ENCODE measurements around the gene RAVER1.
"Not testable (repeated sequence)": the region's sequence is repeated elsewhere in the genome, so short reads cannot be mapped to it uniquely, and the experiment has no call there.

The RAVER1 gene, protein sequence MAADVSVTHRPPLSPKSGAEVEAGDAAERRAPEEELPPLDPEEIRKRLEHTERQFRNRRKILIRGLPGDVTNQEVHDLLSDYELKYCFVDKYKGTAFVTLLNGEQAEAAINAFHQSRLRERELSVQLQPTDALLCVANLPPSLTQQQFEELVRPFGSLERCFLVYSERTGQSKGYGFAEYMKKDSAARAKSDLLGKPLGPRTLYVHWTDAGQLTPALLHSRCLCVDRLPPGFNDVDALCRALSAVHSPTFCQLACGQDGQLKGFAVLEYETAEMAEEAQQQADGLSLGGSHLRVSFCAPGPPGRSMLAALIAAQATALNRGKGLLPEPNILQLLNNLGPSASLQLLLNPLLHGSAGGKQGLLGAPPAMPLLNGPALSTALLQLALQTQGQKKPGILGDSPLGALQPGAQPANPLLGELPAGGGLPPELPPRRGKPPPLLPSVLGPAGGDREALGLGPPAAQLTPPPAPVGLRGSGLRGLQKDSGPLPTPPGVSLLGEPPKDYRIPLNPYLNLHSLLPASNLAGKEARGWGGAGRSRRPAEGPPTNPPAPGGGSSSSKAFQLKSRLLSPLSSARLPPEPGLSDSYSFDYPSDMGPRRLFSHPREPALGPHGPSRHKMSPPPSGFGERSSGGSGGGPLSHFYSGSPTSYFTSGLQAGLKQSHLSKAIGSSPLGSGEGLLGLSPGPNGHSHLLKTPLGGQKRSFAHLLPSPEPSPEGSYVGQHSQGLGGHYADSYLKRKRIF

DNA sequence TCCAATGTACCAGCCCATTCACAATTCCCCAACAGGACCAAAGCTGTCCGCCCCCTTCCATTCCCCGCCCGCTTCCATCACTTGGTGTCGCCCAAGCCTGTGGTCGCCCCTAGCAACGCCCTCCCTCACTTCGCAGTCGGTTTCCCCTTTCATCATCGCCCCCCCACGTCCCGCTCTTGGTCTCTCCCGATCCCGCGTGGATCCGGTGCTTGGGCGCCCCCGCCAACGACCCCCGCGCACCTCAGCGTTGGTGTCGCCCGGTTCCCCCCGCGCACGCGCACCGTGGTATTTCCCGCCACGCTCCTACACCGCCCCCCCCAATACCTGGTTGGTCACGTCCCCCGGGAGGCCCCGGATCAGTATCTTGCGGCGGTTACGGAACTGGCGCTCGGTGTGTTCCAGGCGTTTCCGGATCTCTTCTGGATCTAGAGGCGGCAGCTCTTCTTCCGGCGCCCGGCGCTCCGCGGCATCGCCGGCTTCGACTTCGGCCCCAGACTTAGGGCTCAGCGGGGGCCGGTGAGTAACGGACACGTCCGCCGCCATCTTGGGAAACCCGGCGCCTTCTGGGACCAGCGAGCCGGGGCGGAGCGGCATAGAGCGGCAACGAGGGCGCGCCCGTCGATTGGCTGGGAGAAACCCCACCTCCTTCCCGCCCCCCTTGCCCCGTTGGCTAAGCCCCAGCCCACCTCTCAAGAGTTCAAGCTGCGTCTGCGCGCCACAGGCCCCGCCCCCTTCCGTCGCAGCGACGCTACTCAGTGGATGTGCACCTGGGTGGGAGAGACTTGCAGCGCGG, at the start of gene RAVER1:
Gene RAVER1, minus strand, starts transcription at position 565 of the 793 bp plus-strand sequence. Its CDS starts 22 bp downstream, at position 543.
- DNase-seq, result peak; percentile 78

DNA sequence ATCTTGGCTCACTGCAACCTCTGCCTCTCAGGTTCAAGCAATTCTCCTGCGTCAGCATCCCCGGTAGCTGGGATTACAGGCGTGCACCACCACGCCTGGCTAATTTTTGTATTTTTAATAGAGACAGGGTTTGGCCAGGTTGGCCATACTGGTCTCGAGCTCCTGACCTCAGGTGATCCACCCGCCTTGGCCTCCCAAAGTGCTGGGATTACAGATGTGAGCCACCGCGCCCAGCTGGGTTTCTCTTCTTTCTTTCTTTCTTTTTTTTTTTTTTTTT, 49.8 kb upstream of the RAVER1 start:
- not testable (repeated sequence) for DNase-seq

GRCh38 chr19:10380313-10381102, 47.2 kb upstream of the RAVER1 start, which contains the start of gene TYK2:
Gene TYK2, minus strand, starts transcription at chr19:10380572. Its CDS starts 2,166 bp downstream, at chr19:10378406.
- DNase-seq, result peak; percentile 94

DNA sequence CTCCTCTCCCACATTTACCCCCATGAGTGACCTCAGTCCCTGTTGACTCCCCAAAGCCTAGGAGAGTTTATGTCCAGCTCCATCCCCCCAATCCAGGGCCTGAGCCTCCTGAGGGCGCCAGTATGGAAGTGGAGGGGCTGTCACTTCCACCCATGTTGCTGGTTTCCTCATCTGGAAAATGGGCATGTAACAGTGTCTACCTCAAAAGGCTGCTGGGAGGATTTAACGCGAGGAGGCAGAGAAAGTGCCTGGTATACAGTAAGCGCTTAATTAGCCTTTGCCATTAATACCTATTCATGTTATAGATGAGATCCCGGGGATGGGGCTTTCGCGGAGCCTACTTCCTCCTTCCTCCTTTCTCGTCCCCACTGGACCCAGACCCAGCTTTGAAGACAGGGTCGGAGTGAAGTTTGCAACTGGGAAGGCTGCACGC, 46.6 kb upstream of the RAVER1 start:
- no peak for DNase-seq

GRCh38 chr19:10378124-10378523, 44.8 kb upstream of the RAVER1 start:
- no peak for DNase-seq

GRCh38 chr19:10377140-10377640, 43.9 kb upstream of the RAVER1 start:
- not testable (repeated sequence) for DNase-seq

DNA sequence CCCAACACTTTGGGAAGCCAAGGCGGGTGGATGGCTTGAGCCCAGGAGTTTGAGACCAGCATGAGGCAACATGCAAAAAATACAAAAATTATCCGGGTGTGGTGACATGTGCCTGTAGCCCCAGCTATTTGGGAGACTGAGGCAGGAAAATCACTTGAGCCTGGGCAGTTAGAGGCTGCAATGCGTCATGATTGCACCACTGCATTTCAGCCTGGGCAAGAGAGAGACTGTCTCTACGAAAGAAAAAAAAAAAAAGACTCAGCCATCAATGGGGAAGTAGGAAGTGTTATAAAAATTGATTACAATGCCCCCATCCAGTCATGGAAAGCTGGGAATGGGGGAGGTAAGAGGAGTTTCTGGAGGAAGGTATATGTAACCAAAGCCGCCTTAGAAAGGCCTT, 41.6 kb upstream of the RAVER1 start:
- DNase-seq, result no peak

- DNase-seq, result no peak
These were observed 39.4 kb upstream of the RAVER1 start for GRCh38 chr19:10372690-10373089.

- no peak for DNase-seq
These were observed 34.9 kb upstream of the RAVER1 start for GRCh38 chr19:10368101-10368803.

GRCh38 chr19:10366950-10367512, 33.7 kb upstream of the RAVER1 start:
- not testable (repeated sequence) for DNase-seq

GRCh38 chr19:10365518-10365917, 32.2 kb upstream of the RAVER1 start:
- DNase-seq, result no peak

- DNase-seq, result no peak
These were observed 31.3 kb upstream of the RAVER1 start for GRCh38 chr19:10364644-10365043.

DNA sequence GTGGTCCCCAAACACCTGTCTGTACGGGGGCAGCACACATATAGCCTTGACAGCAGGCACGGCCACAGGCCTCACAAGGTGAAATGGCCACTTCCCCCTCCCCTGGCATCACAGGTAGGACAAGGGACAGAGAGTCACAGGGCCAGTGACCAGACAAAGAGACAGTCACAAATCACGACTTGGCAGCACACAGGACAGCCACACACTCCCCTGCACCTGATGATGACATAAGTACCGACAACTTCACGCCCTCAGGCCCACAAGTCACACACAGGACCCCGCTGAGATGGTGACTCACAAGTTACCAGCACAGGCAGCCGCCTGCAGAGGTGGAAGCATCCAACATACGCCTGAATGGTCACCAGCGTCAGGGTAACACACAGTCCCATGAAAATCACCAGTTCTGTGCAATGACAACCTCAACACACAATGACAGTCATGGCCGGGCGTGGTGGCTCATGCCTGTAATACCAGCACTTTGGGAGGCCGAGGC, 30.5 kb upstream of the RAVER1 start:
- DNase-seq, result no peak

- no peak for DNase-seq
These were observed 28.9 kb upstream of the RAVER1 start for GRCh38 chr19:10362259-10362658.

- no peak for DNase-seq
These were observed 28.3 kb upstream of the RAVER1 start for GRCh38 chr19:10361569-10362011.

GRCh38 chr19:10356431-10356830, 23.1 kb upstream of the RAVER1 start:
- no peak for DNase-seq

- DNase-seq, result no peak
These were observed 20.6 kb upstream of the RAVER1 start for GRCh38 chr19:10353793-10354391.

- no peak for DNase-seq
These were observed 19.7 kb upstream of the RAVER1 start for GRCh38 chr19:10352764-10353671.

- DNase-seq, result no peak
These were observed 13.2 kb upstream of the RAVER1 start for GRCh38 chr19:10346509-10346908.
